Activated CD4-positive, alpha-beta memory T cell treated with anti-CD3 and anti-CD28 coated beads for 36 hours (primary cell): ENCODE data around the gene AP2A1. TPM values are rescaled to one million over a fixed set of nuclear protein-coding genes. Genes with fewer than 3 reads are reported as not detected.
A peak's percentile ranks its signal among the peaks of the same experiment; 100 is the strongest.
"Not testable (repeated sequence)": the region's sequence is repeated elsewhere in the genome, so short reads cannot be mapped to it uniquely, and the experiment has no call there.

Experiments
- CTCF ChIA-PET: fragments of 350-600 bp; sonication (Branson Sonifier 250); formaldehyde crosslinking; loops from one replicate; lab custom pipeline; 2021; ENCODE audit warnings: antibody characterized with exemption, inconsistent platforms; lab: Charles Lee
- POLR2A ChIA-PET: fragments of 350-600 bp; sonication (Branson Sonifier 250); formaldehyde crosslinking; loops from one replicate; lab custom pipeline; 2021; ENCODE audit warnings: antibody characterized with exemption; lab: Charles Lee
- DNase-seq: peaks from one replicate; pipeline ENCODE4 v3.0.0-alpha.2; 2020
- H3K27ac Mint-ChIP-seq: one replicate; pipeline ENCODE4 v1.8.0; 2021; ENCODE audit warnings: mixed read lengths
- H3K27me3 Mint-ChIP-seq: one replicate; pipeline ENCODE4 v1.8.0; 2021; ENCODE audit warnings: mixed read lengths
- H3K36me3 Mint-ChIP-seq: one replicate; pipeline ENCODE4 v1.8.0; 2021; ENCODE audit warnings: mixed read lengths
- H3K4me1 Mint-ChIP-seq: one replicate; pipeline ENCODE4 v1.8.0; 2021; ENCODE audit warnings: low read depth, mixed read lengths
- H3K4me3 Mint-ChIP-seq: one replicate; pipeline ENCODE4 v1.8.0; 2021; ENCODE audit warnings: mild to moderate bottlenecking, mixed read lengths
- H3K9me3 Mint-ChIP-seq: one replicate; pipeline ENCODE4 v1.8.0; 2021; ENCODE audit warnings: mixed read lengths
- intact Hi-C: fragments of 100-400 bp; cut with micrococcal nuclease; formaldehyde crosslinking; loops from one replicate; pipeline ENCODE4 v1.15.1; 2023
- total RNA-seq, 2 experiments: library from RNA; stranded (reverse); gene quantifications; one replicate each; pipeline ENCODE4 v1.2.3, GENCODE V29; 2021

The AP2A1 gene
- total RNA-seq, 2 experiments from 2014 or later = 86.0 to 88.4 TPM

GRCh38 chr19:49819452-49820115 lies 52.8 kb downstream of the AP2A1 start:
- H3K9me3 Mint-ChIP-seq, H3K36me3 Mint-ChIP-seq, DNase-seq, POLR2A ChIA-PET, H3K27me3 Mint-ChIP-seq: not testable (repeated sequence)
- intact Hi-C loops = loop anchor here (2.0 to 5.0 kb wide), 2 partner anchors 31 to 48 kb away; partner anchors contain the start of genes PNKP and PTOV1
- H3K4me3 Mint-ChIP-seq = peak overlapping the region; percentile 93
- H3K27ac Mint-ChIP-seq = peak overlapping the region; percentile 11
- H3K4me1 Mint-ChIP-seq = peaks cover 13% of the 10 kb centered on the region
- CTCF ChIA-PET = interaction anchor here (0.9 kb wide), 1 partner anchor 102 kb away, joined by 3 read pairs; no protein-coding TSS in a partner anchor

GRCh38 chr19:49820125-49820524 lies 53.3 kb downstream of the AP2A1 start:
- ChIA-PET POLR2A (no interaction called here), CTCF (no interaction called here)
- no peaks in the 10 kb centered on the region for H3K27me3 Mint-ChIP-seq
- no peak overlapping the region for H3K4me3 Mint-ChIP-seq
- H3K9me3 Mint-ChIP-seq = no peaks in the 10 kb centered on the region
- peaks cover 13% of the 10 kb centered on the region for H3K4me1 Mint-ChIP-seq
- H3K36me3 Mint-ChIP-seq = no peaks in the 10 kb centered on the region
- intact Hi-C loops = no loop called here
- no peak overlapping the region for H3K27ac Mint-ChIP-seq
- DNase-seq = no peak

GRCh38 chr19:49823472-49823871 lies 56.7 kb downstream of the AP2A1 start:
- peaks cover 3% of the 10 kb centered on the region for H3K36me3 Mint-ChIP-seq
- H3K4me1 Mint-ChIP-seq = peaks cover 10% of the 10 kb centered on the region
- intact Hi-C loops = no loop called here
- no peaks in the 10 kb centered on the region for H3K27me3 Mint-ChIP-seq
- H3K9me3 Mint-ChIP-seq = no peaks in the 10 kb centered on the region
- H3K4me3 Mint-ChIP-seq = no peak overlapping the region
- no peak overlapping the region for H3K27ac Mint-ChIP-seq
- ChIA-PET POLR2A (no interaction called here), CTCF (no interaction called here)
- no peak for DNase-seq

GRCh38 chr19:49824662-49825061 lies 57.9 kb downstream of the AP2A1 start:
- peaks cover 3% of the 10 kb centered on the region for H3K36me3 Mint-ChIP-seq
- ChIA-PET CTCF (no interaction called here), POLR2A (no interaction called here)
- peaks cover under 1% of the 10 kb centered on the region for H3K4me1 Mint-ChIP-seq
- intact Hi-C loops = no loop called here
- H3K9me3 Mint-ChIP-seq = no peaks in the 10 kb centered on the region
- DNase-seq = no peak
- no peak overlapping the region for H3K4me3 Mint-ChIP-seq
- no peak overlapping the region for H3K27ac Mint-ChIP-seq
- no peaks in the 10 kb centered on the region for H3K27me3 Mint-ChIP-seq

GRCh38 chr19:49827034-49827433 lies 60.2 kb downstream of the AP2A1 start:
- no peak for DNase-seq
- ChIA-PET CTCF (no interaction called here), POLR2A (no interaction called here)
- intact Hi-C loops = no loop called here
- Mint-ChIP-seq H3K9me3 (no peaks in the 10 kb centered on the region), H3K27me3 (no peaks in the 10 kb centered on the region), H3K36me3 (peaks cover 6% of the 10 kb centered on the region), H3K4me3 (no peak overlapping the region), H3K27ac (no peak overlapping the region), H3K4me1 (no peaks in the 10 kb centered on the region)

- Mint-ChIP-seq H3K4me1 (no peaks in the 10 kb centered on the region), H3K27ac (no peak overlapping the region), H3K9me3 (no peaks in the 10 kb centered on the region), H3K4me3 (no peak overlapping the region), H3K27me3 (no peaks in the 10 kb centered on the region), H3K36me3 (peaks cover 9% of the 10 kb centered on the region)
- no peak for DNase-seq
- POLR2A ChIA-PET = no interaction called here
- CTCF ChIA-PET = no interaction called here
- intact Hi-C loops = no loop called here
Measured at GRCh38 chr19:49829200-49829599, 62.4 kb downstream of the AP2A1 start.

- ChIA-PET POLR2A (no interaction called here), CTCF (no interaction called here)
- Mint-ChIP-seq H3K9me3 (no peaks in the 10 kb centered on the region), H3K27ac (no peak overlapping the region), H3K27me3 (no peaks in the 10 kb centered on the region), H3K36me3 (peaks cover 11% of the 10 kb centered on the region), H3K4me1 (no peaks in the 10 kb centered on the region), H3K4me3 (no peak overlapping the region)
- no peak for DNase-seq
- intact Hi-C loops = no loop called here
Measured at GRCh38 chr19:49829721-49830120, 62.9 kb downstream of the AP2A1 start.

GRCh38 chr19:49830766-49831165 lies 64.0 kb downstream of the AP2A1 start:
- CTCF ChIA-PET = no interaction called here
- H3K4me3 Mint-ChIP-seq = no peak overlapping the region
- H3K27ac Mint-ChIP-seq = no peak overlapping the region
- no peaks in the 10 kb centered on the region for H3K9me3 Mint-ChIP-seq
- no peak for DNase-seq
- POLR2A ChIA-PET = no interaction called here
- no peaks in the 10 kb centered on the region for H3K4me1 Mint-ChIP-seq
- intact Hi-C loops = no loop called here
- no peaks in the 10 kb centered on the region for H3K27me3 Mint-ChIP-seq
- peaks cover 17% of the 10 kb centered on the region for H3K36me3 Mint-ChIP-seq

- H3K4me3 Mint-ChIP-seq = no peak overlapping the region
- ChIA-PET CTCF (no interaction called here), POLR2A (no interaction called here)
- intact Hi-C loops = no loop called here
- H3K36me3 Mint-ChIP-seq = peaks cover 17% of the 10 kb centered on the region
- no peaks in the 10 kb centered on the region for H3K9me3 Mint-ChIP-seq
- DNase-seq = no peak
- no peak overlapping the region for H3K27ac Mint-ChIP-seq
- H3K27me3 Mint-ChIP-seq = no peaks in the 10 kb centered on the region
- no peaks in the 10 kb centered on the region for H3K4me1 Mint-ChIP-seq
Measured at GRCh38 chr19:49831592-49831991, 64.8 kb downstream of the AP2A1 start.

GRCh38 chr19:49832556-49832955 lies 65.8 kb downstream of the AP2A1 start:
- H3K27ac Mint-ChIP-seq = no peak overlapping the region
- H3K9me3 Mint-ChIP-seq = no peaks in the 10 kb centered on the region
- DNase-seq = no peak
- H3K27me3 Mint-ChIP-seq = no peaks in the 10 kb centered on the region
- H3K4me1 Mint-ChIP-seq = no peaks in the 10 kb centered on the region
- H3K4me3 Mint-ChIP-seq = no peak overlapping the region
- ChIA-PET CTCF (no interaction called here), POLR2A (interaction anchor here (0.6 kb wide), 1 partner anchor 26 kb away, joined by 3 read pairs; no protein-coding TSS in a partner anchor)
- H3K36me3 Mint-ChIP-seq = peaks cover 19% of the 10 kb centered on the region
- intact Hi-C loops = no loop called here

GRCh38 chr19:49833599-49833998 lies 66.8 kb downstream of the AP2A1 start:
- ChIA-PET POLR2A (no interaction called here), CTCF (interaction anchor here (0.5 kb wide), 1 partner anchor 19 kb away, joined by 3 read pairs; no protein-coding TSS in a partner anchor)
- Mint-ChIP-seq H3K36me3 (peaks cover 22% of the 10 kb centered on the region), H3K27me3 (no peaks in the 10 kb centered on the region), H3K4me1 (no peaks in the 10 kb centered on the region), H3K27ac (no peak overlapping the region), H3K4me3 (no peak overlapping the region), H3K9me3 (no peaks in the 10 kb centered on the region)
- intact Hi-C loops = no loop called here
- no peak for DNase-seq

- H3K36me3 Mint-ChIP-seq = peaks cover 29% of the 10 kb centered on the region
- intact Hi-C loops = no loop called here
- ChIA-PET POLR2A (no interaction called here), CTCF (no interaction called here)
- no peak for DNase-seq
- no peak overlapping the region for H3K27ac Mint-ChIP-seq
- no peaks in the 10 kb centered on the region for H3K4me1 Mint-ChIP-seq
- no peaks in the 10 kb centered on the region for H3K27me3 Mint-ChIP-seq
- H3K4me3 Mint-ChIP-seq = no peak overlapping the region
- H3K9me3 Mint-ChIP-seq = no peaks in the 10 kb centered on the region
Measured at GRCh38 chr19:49835562-49835961, 68.8 kb downstream of the AP2A1 start.
